ENCODE measurements around the gene DNAJC5.
"Not testable (repeated sequence)": the region's sequence is repeated elsewhere in the genome, so short reads cannot be mapped to it uniquely, and the experiment has no call there.

The DNAJC5 gene

DNA sequence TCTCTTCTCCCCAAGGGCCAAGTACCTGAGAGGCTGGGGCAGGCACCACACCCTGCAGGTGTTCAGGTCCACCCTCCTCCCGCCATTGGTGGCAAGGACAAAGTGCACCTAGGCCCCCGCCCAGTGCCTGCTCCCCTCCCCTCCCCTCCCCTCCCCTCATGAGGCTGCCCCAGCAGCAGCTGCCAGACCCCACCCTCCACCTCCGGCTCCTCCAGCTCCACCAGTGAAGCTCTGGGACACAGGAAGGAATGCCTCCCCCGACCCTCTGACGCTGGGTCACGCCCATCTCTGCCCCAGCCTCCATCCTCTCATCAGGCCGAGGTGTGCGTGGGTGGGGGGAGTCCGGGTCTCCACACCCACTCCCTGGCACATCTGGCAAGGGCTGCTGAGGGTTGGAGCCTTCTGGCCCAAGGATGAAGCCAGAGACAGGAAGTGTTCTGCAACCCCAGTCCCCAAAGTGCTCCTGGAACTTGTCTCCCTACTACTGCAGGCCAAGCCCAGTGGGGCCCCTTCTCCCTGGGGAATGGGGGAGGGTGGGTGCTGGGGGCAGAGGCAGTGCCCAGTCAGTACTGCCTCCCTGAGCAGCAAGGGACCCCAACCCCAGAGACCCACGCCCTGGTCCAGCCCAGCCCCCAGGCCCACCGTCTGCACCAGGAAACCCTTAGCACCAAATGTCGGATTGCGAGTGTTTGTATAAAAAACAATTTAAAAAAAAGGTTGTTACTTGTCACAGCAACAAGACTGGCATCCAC is 62.9 kb downstream of the DNAJC5 start:
- DNase-seq (ENCODE audit: low read depth, low spot score): no peak
- H3K4me1 ChIP-seq (ENCODE audit: control insufficient read depth, insufficient read depth, low read length): peaks cover 7% of the 10 kb centered on the region
- no CpG with 5 or more reads among the region's 13 CpGs for WGBS (ENCODE audit: insufficient coverage, insufficient read length)

DNA sequence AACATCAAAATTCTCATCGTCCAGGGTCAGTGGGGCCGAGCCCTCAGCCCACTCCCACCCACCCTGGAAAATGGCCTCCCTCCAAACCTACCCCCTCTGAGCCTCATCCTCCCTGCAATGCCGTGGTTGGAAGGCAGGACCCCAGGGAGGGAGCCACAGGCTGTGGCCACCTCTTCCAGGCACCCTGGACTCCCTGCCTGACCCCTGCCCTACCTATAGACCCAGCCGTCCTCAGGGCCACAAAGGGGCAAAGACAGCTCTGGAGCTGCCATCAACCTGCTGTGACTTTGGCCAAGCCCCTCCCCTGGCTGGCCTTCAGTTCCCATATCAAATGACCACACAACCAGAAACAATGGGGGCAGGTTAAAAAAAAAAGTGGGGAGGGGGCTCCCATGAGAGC is 63.5 kb downstream of the DNAJC5 start:
- Histone ChIP-seq H3K4me3 (ENCODE audit: low read length) (no peak overlapping the region), H3K27ac (ENCODE audit: low read length) (no peak overlapping the region), H3K36me3 (ENCODE audit: control insufficient read depth, insufficient read depth, low read length) (peaks cover 31% of the 10 kb centered on the region), H3K27me3 (ENCODE audit: control insufficient read depth, insufficient read depth, low read length) (no peaks in the 10 kb centered on the region), H3K4me1 (ENCODE audit: control insufficient read depth, insufficient read depth, low read length) (peaks cover 7% of the 10 kb centered on the region), H3K9me3 (ENCODE audit: control insufficient read depth, insufficient read depth, low read length) (peaks cover 1% of the 10 kb centered on the region)
- WGBS (ENCODE audit: insufficient coverage, insufficient read length): no CpG with 5 or more reads among the region's 4 CpGs
- no peak for DNase-seq (ENCODE audit: low read depth, low spot score)

More for the DNA sequence above, 62.9 kb downstream of the DNAJC5 start:
- H3K27me3 ChIP-seq (ENCODE audit: control insufficient read depth, insufficient read depth, low read length): no peaks in the 10 kb centered on the region
- H3K27ac ChIP-seq (ENCODE audit: low read length): no peak overlapping the region
- H3K9me3 ChIP-seq (ENCODE audit: control insufficient read depth, insufficient read depth, low read length): no peaks in the 10 kb centered on the region
- no peak overlapping the region; the same call in 1 of the 2 replicates for H3K4me3 ChIP-seq (ENCODE audit: low read length)
- H3K36me3 ChIP-seq (ENCODE audit: control insufficient read depth, insufficient read depth, low read length): peaks cover 25% of the 10 kb centered on the region

GRCh38 chr20:63958964-63959698 is 64.2 kb downstream of the DNAJC5 start:
- H3K9me3 ChIP-seq (ENCODE audit: control insufficient read depth, insufficient read depth, low read length): peaks cover 8% of the 10 kb centered on the region
- no peak for DNase-seq (ENCODE audit: low read depth, low spot score)
- H3K4me3 ChIP-seq (ENCODE audit: low read length): no peak overlapping the region
- H3K27me3 ChIP-seq (ENCODE audit: control insufficient read depth, insufficient read depth, low read length): no peaks in the 10 kb centered on the region
- peaks cover 38% of the 10 kb centered on the region for H3K36me3 ChIP-seq (ENCODE audit: control insufficient read depth, insufficient read depth, low read length)
- WGBS (ENCODE audit: insufficient coverage, insufficient read length): no CpG with 5 or more reads among the region's 10 CpGs
- no peak overlapping the region for H3K27ac ChIP-seq (ENCODE audit: low read length)
- H3K4me1 ChIP-seq (ENCODE audit: control insufficient read depth, insufficient read depth, low read length): peaks cover 7% of the 10 kb centered on the region

GRCh38 chr20:63959699-63960075 is 64.8 kb downstream of the DNAJC5 start:
- no CpG with 5 or more reads among the region's 17 CpGs for WGBS (ENCODE audit: insufficient coverage, insufficient read length)
- Histone ChIP-seq H3K27me3 (ENCODE audit: control insufficient read depth, insufficient read depth, low read length) (no peaks in the 10 kb centered on the region), H3K36me3 (ENCODE audit: control insufficient read depth, insufficient read depth, low read length) (peaks cover 43% of the 10 kb centered on the region), H3K27ac (ENCODE audit: low read length) (no peak overlapping the region), H3K4me1 (ENCODE audit: control insufficient read depth, insufficient read depth, low read length) (peaks cover 7% of the 10 kb centered on the region), H3K4me3 (ENCODE audit: low read length) (no peak overlapping the region), H3K9me3 (ENCODE audit: control insufficient read depth, insufficient read depth, low read length) (peaks cover 13% of the 10 kb centered on the region)
- no peak for DNase-seq (ENCODE audit: low read depth, low spot score)

DNA sequence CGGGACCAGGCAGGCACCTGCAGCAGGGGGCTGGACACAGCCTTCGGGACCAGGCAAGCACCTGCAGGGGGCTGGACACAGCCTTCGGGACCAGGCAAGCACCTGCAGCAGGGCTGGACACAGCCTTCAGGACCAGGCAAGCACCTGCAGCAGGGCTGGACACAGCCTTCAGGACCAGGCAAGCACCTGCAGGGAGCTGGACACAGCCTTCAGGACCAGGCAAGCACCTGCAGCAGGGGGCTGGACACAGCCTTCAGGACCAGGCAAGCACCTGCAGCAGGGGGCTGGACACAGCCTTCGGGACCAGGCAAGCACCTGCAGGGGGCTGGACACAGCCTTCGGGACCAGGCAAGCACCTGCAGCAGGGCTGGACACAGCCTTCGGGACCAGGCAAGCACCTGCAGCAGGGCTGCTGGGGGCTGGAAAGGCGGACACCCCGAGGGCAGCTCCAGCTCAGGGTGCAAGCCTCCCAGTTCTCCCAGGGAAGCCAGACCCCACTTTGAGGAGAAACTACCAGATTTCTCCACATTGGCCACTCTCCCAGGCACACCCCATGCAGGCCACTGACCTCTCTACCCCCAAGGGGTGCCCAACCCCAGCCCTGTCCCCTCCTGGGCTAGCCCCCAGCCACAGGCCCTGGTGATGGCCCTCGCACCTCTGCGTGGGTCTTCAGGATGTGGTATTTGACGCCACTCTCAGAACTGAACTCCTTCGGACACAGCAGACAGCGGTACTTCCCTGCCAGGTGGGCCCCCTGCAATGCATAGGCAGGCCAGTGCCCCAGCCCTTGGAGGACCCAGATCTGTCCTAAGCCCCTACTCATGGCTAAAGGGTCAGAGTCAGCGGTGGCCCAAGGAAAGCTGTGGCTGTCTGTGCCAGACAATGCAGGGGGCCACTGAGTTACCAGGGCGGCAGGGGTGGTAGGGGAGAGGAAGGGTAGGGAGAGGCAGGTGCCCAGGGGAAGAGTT is 66.0 kb downstream of the DNAJC5 start:
- not testable (repeated sequence) for H3K4me3 ChIP-seq (ENCODE audit: low read length); H3K27ac ChIP-seq (ENCODE audit: low read length); H3K4me1 ChIP-seq (ENCODE audit: control insufficient read depth, insufficient read depth, low read length); H3K27me3 ChIP-seq (ENCODE audit: control insufficient read depth, insufficient read depth, low read length); DNase-seq (ENCODE audit: low read depth, low spot score)
- WGBS (ENCODE audit: insufficient coverage, insufficient read length): no CpG with 5 or more reads among the region's 15 CpGs
- H3K9me3 ChIP-seq (ENCODE audit: control insufficient read depth, insufficient read depth, low read length): peaks cover 13% of the 10 kb centered on the region
- H3K36me3 ChIP-seq (ENCODE audit: control insufficient read depth, insufficient read depth, low read length): peaks cover 43% of the 10 kb centered on the region

GRCh38 chr20:63961664-63962425 is 66.9 kb downstream of the DNAJC5 start:
- Histone ChIP-seq H3K27me3 (ENCODE audit: control insufficient read depth, insufficient read depth, low read length) (no peaks in the 10 kb centered on the region), H3K36me3 (ENCODE audit: control insufficient read depth, insufficient read depth, low read length) (peaks cover 52% of the 10 kb centered on the region), H3K4me3 (ENCODE audit: low read length) (no peak overlapping the region), H3K4me1 (ENCODE audit: control insufficient read depth, insufficient read depth, low read length) (peaks cover 7% of the 10 kb centered on the region), H3K27ac (ENCODE audit: low read length) (no peak overlapping the region), H3K9me3 (ENCODE audit: control insufficient read depth, insufficient read depth, low read length) (peaks cover 22% of the 10 kb centered on the region)
- no peak for DNase-seq (ENCODE audit: low read depth, low spot score)
- no CpG with 5 or more reads among the region's 26 CpGs for WGBS (ENCODE audit: insufficient coverage, insufficient read length)

DNA sequence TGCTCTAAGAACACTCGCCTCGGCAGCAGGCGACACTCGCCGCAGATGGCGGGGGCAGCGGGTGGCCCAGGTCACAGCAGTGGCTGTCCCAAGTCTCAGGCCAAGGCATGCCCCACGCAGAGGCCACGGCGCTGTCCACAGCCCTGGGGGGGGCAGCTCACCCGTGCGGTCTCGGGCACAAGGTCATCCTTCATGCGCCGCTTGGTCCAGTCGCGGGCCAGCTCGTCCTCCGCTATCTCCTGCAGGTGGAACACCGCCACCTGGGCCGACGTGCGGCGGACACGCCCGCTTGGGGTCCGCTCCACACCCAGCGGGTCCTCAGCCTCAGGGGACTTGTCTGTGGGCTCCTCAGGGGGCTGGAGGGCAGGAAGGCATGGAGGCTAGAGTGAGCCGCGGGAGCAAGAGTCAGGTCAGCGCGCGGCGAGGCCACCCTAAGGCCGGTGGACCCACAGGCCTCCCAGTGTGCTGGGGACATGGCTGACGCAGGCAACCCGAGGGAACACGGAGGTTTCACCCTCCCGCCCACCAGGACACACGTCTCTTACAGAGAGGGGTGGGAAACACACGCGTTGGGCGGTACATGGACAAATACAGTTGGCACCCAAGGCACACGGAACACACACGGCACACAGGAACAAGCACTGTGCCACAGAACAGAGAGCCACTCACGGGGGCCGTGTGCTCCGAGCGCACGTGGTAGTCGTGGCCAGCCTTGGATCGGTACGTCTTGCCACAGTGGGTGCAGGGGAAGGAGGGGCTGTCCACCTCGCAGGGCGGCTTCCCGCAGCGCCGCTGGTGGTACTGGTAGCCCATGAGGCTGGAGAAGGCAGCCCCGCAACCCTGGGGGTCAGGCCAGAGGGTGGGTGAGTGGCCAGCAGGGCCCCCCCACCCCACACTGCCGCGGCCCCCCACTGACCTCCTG is 67.8 kb downstream of the DNAJC5 start:
- WGBS (ENCODE audit: insufficient coverage, insufficient read length): no CpG with 5 or more reads among the region's 61 CpGs
- Histone ChIP-seq H3K4me1 (ENCODE audit: control insufficient read depth, insufficient read depth, low read length) (peaks cover 7% of the 10 kb centered on the region), H3K4me3 (ENCODE audit: low read length) (no peak overlapping the region), H3K27me3 (ENCODE audit: control insufficient read depth, insufficient read depth, low read length) (no peaks in the 10 kb centered on the region), H3K9me3 (ENCODE audit: control insufficient read depth, insufficient read depth, low read length) (peaks cover 30% of the 10 kb centered on the region), H3K36me3 (ENCODE audit: control insufficient read depth, insufficient read depth, low read length) (peaks cover 60% of the 10 kb centered on the region), H3K27ac (ENCODE audit: low read length) (no peak overlapping the region)
- DNase-seq (ENCODE audit: low read depth, low spot score): no peak

DNA sequence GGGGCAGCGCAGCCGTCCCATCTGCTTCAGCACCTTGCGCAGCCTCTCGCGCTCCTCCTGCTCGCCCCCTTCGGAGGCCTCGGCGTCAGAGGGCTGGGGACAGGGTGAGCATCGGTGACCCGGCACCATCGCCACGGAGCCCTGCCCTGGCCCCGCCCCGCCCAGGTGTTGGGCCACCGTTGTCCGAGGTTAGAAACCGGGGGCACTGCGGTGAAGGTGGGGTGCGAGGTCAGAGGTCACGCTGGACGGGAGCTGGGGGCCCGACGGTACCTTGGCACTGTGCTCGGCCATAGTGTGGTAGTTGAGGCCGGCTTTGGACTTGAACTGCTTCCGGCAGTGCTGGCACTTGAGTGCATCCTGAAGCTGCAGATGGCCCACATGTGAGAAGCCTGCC is 68.4 kb downstream of the DNAJC5 start:
- Histone ChIP-seq H3K27me3 (ENCODE audit: control insufficient read depth, insufficient read depth, low read length) (no peaks in the 10 kb centered on the region), H3K27ac (ENCODE audit: low read length) (no peak overlapping the region), H3K9me3 (ENCODE audit: control insufficient read depth, insufficient read depth, low read length) (peaks cover 37% of the 10 kb centered on the region), H3K36me3 (ENCODE audit: control insufficient read depth, insufficient read depth, low read length) (peaks cover 67% of the 10 kb centered on the region), H3K4me3 (ENCODE audit: low read length) (no peak overlapping the region), H3K4me1 (ENCODE audit: control insufficient read depth, insufficient read depth, low read length) (peaks cover 6% of the 10 kb centered on the region)
- DNase-seq (ENCODE audit: low read depth, low spot score): no peak
- no CpG with 5 or more reads among the region's 27 CpGs for WGBS (ENCODE audit: insufficient coverage, insufficient read length)

- DNase-seq (ENCODE audit: low read depth, low spot score): no peak
- peaks cover 5% of the 10 kb centered on the region for H3K4me1 ChIP-seq (ENCODE audit: control insufficient read depth, insufficient read depth, low read length)
- H3K36me3 ChIP-seq (ENCODE audit: control insufficient read depth, insufficient read depth, low read length): peaks cover 67% of the 10 kb centered on the region
- no CpG with 5 or more reads among the region's 16 CpGs for WGBS (ENCODE audit: insufficient coverage, insufficient read length)
- no peaks in the 10 kb centered on the region for H3K27me3 ChIP-seq (ENCODE audit: control insufficient read depth, insufficient read depth, low read length)
- H3K4me3 ChIP-seq (ENCODE audit: low read length): no peak overlapping the region
- H3K9me3 ChIP-seq (ENCODE audit: control insufficient read depth, insufficient read depth, low read length): peaks cover 37% of the 10 kb centered on the region
- H3K27ac ChIP-seq (ENCODE audit: low read length): no peak overlapping the region
Measured at GRCh38 chr20:63963784-63964301, 68.9 kb downstream of the DNAJC5 start.

All from iPS DF 6.9 (cell line).